Glutamatergic neuron (in vitro differentiated cells): ENCODE measurements around the gene TCN1. TPM values are rescaled to one million over a fixed set of nuclear protein-coding genes. Genes with fewer than 3 reads are reported as not detected.

ENCODE experiments used
- DNase-seq: peaks from one replicate; pipeline ENCODE4 v3.0.0; 2022
- H3K27ac Mint-ChIP-seq: one replicate; pipeline ENCODE4 v1.8.0; 2020; ENCODE audit warnings: mild to moderate bottlenecking, mixed read lengths, inconsistent platforms; ENCODE audit not compliant: unreplicated experiment
- H3K27me3 Mint-ChIP-seq: one replicate; pipeline ENCODE4 v1.8.0; 2020; ENCODE audit warnings: mild to moderate bottlenecking, moderate library complexity, mixed read lengths, inconsistent platforms; ENCODE audit not compliant: unreplicated experiment
- H3K36me3 Mint-ChIP-seq: one replicate; pipeline ENCODE4 v1.8.0; 2020; ENCODE audit warnings: mild to moderate bottlenecking, mixed read lengths, inconsistent platforms; ENCODE audit not compliant: unreplicated experiment
- H3K4me1 Mint-ChIP-seq: one replicate; pipeline ENCODE4 v1.8.0; 2020; ENCODE audit warnings: mild to moderate bottlenecking, low read depth, mixed read lengths, inconsistent platforms; ENCODE audit not compliant: unreplicated experiment
- H3K4me3 Mint-ChIP-seq: one replicate; pipeline ENCODE4 v1.8.0; 2020; ENCODE audit warnings: mild to moderate bottlenecking, mixed read lengths, inconsistent platforms; ENCODE audit not compliant: unreplicated experiment
- H3K9me3 Mint-ChIP-seq: one replicate; pipeline ENCODE4 v1.8.0; 2020; ENCODE audit warnings: mild to moderate bottlenecking, moderate library complexity, mixed read lengths, inconsistent platforms; ENCODE audit not compliant: unreplicated experiment
- total RNA-seq: library from RNA; stranded (reverse); fragmentation: NEBNext Ultra II Directional; extraction: Animal tissue kit (Norgen Biotek cat#: 25700); gene quantifications from one replicate; pipeline ENCODE4 v1.2.1, GENCODE V29; 2021; ENCODE audit not compliant: unreplicated experiment
- TF ChIP-seq, protein P1 (sequence below): fragments of 200-600 bp; sonication (generic); IDR thresholded peaks from one replicate; pipeline ENCODE4 v1.5.0; 2021; ENCODE audit not compliant: partially characterized antibody, unreplicated experiment

The TCN1 gene
- total RNA-seq, 1 donor from 2014 or later, result not detected

DNA sequence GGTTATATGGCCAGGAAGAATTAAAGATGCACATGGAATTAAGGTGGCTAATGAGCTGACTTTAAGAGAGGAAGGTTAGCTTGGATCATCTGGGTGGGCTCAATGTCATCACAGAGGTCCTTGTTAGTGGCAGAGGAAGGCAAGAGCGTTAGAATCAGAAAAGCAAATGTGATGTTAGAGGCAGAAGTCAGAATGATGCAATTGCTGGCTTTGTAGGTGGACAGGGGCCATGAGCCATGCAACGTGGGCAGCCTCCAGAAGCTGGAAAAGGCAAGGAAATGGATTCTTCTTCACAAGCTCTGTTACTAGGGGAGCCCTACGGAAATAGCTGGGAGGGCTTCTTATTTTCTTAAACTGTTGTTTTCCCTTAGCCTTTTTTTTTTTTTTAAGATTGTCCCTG lies 18.7 kb downstream of the TCN1 start:
- Mint-ChIP-seq H3K4me1 (no peaks in the 10 kb centered on the region), H3K36me3 (no peaks in the 10 kb centered on the region), H3K4me3 (no peak overlapping the region), H3K27me3 (no peaks in the 10 kb centered on the region), H3K9me3 (no peaks in the 10 kb centered on the region), H3K27ac (no peak overlapping the region)
- no peak for DNase-seq
- TF ChIP-seq, protein P1, sequence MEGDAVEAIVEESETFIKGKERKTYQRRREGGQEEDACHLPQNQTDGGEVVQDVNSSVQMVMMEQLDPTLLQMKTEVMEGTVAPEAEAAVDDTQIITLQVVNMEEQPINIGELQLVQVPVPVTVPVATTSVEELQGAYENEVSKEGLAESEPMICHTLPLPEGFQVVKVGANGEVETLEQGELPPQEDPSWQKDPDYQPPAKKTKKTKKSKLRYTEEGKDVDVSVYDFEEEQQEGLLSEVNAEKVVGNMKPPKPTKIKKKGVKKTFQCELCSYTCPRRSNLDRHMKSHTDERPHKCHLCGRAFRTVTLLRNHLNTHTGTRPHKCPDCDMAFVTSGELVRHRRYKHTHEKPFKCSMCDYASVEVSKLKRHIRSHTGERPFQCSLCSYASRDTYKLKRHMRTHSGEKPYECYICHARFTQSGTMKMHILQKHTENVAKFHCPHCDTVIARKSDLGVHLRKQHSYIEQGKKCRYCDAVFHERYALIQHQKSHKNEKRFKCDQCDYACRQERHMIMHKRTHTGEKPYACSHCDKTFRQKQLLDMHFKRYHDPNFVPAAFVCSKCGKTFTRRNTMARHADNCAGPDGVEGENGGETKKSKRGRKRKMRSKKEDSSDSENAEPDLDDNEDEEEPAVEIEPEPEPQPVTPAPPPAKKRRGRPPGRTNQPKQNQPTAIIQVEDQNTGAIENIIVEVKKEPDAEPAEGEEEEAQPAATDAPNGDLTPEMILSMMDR, result no peak

DNA sequence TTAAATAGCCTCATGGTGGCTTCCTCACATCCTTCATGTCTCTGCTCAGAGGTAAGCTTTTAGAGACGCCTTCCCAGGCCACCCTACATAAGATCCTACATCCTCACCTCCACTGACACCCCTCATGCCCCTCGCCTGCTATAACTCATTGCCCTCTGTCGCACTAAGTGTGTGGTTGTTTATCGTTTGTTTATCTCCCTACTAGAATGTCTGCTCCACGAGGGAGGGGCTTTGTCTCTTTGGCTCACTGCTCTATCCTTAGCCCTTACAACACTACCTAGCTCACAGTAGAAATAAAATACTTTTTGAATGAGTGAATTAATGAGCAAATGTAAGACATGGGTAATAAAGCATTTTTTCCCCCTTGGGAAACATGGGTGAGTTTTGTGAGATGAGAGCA lies 19.7 kb downstream of the TCN1 start:
- Mint-ChIP-seq H3K4me1 (no peaks in the 10 kb centered on the region), H3K9me3 (no peaks in the 10 kb centered on the region), H3K27ac (no peak overlapping the region), H3K36me3 (no peaks in the 10 kb centered on the region), H3K27me3 (no peaks in the 10 kb centered on the region), H3K4me3 (no peak overlapping the region)
- no peak for DNase-seq
- TF ChIP-seq, protein P1, result no peak

DNA sequence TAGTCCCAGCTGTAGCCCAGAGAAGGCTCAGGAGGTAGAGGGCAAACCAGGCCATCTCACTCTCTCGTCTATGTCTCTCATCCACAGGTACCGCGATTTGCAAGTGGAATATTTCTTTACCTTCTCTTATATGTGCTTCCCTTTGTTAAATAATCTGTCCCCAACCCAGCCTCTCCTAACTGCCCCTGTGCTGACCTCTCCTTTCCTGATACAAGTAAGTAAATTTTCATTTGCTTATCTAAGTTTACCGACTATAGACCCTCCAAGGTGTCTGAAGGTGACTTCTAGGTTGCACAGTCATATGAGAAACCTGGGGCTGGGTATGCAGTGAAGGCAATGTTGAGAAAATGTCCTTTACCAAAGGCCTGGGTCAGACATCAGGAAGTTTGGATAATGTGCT lies 20.9 kb downstream of the TCN1 start, which contains the start of gene CBLIF:
Gene CBLIF (minus strand): TSS at position 101 of the 400 bp plus-strand sequence. CDS start 46 bp downstream, at position 55.
- Mint-ChIP-seq H3K4me3 (no peak within 1 kb of the TSS), H3K27me3 (no peaks in the 10 kb centered on the region), H3K9me3 (no peaks in the 10 kb centered on the region), H3K27ac (no peak within 1 kb of the TSS), H3K36me3 (no peaks in the 10 kb centered on the region), H3K4me1 (no peaks in the 10 kb centered on the region)
- no peak for DNase-seq
- TF ChIP-seq, protein P1, result no peak

DNA sequence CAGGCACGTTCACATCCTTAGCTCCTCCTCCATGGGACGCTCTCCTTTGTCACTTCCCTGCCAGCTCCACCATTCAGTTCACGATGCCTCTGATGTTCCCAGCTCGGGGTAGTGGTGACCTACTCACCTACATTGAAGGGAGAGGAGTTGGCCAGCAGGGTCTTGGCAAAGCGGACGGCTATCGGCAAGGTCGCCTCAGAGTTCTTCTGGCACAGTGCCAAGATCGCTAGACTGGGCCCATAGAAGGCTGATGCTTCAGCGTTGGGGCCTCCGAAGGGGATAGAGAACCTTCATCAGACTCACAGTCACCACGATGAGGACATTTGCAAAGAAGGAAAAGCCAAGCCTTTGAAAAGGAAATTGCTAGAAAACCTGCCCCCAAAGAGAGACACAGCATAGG lies 24.0 kb downstream of the TCN1 start:
- no peaks in the 10 kb centered on the region for H3K4me1 Mint-ChIP-seq
- H3K9me3 Mint-ChIP-seq, result no peaks in the 10 kb centered on the region
- no peak overlapping the region for H3K4me3 Mint-ChIP-seq
- no peaks in the 10 kb centered on the region for H3K27me3 Mint-ChIP-seq
- TF ChIP-seq, protein P1, result no peak
- no peaks in the 10 kb centered on the region for H3K36me3 Mint-ChIP-seq
- no peak for DNase-seq
- no peak overlapping the region for H3K27ac Mint-ChIP-seq

DNA sequence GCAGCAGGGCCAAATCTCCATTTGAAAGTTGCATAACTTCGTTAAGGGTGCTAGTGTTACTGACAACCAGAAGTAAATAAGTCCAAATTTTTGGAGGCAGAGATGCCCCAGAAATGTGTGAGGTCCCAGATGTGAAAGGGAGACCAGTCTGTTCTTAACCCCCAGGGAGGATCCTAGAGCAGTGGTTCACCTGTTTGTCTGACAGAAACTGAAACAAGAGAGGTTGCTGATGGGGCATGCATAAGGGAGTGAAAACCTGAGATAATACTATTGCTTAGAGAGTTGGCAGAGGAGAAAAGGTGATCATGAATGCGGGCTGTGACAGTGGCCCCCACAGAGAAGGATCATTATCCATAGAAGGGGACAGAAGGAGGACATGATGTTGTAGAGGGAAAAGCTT lies 24.8 kb downstream of the TCN1 start:
- H3K27ac Mint-ChIP-seq, result no peak overlapping the region
- no peak for DNase-seq
- no peaks in the 10 kb centered on the region for H3K36me3 Mint-ChIP-seq
- no peaks in the 10 kb centered on the region for H3K9me3 Mint-ChIP-seq
- H3K4me1 Mint-ChIP-seq, result no peaks in the 10 kb centered on the region
- no peaks in the 10 kb centered on the region for H3K27me3 Mint-ChIP-seq
- no peak overlapping the region for H3K4me3 Mint-ChIP-seq
- TF ChIP-seq, protein P1, result no peak
